Uterus (tissue), 2 donors: Measurements from ENCODE around the gene SDC1.

Experiments used
- POLR2A ChIP-seq, 2 donors: fragments of 450-650 bp; IDR thresholded peaks; one replicate each; pipeline ENCODE4 v1.6.1; 2016; ENCODE audit warnings: antibody characterized with exemption in 2 of 2, mild to moderate bottlenecking in 1 of 2, moderate library complexity in 1 of 2
- TF ChIP-seq, protein P1 (sequence below), 4 experiments: fragments of 200-600 bp in 2 of 4; fragments of 450-650 bp in 2 of 4; sonication (generic) in 2 of 4; IDR thresholded peaks; one replicate each; pipeline ENCODE4 v1.5.1; 2016 to 2019; ENCODE audit warnings: antibody characterized with exemption in 4 of 4, mild to moderate bottlenecking in 2 of 4, moderate library complexity in 1 of 4

DNA sequence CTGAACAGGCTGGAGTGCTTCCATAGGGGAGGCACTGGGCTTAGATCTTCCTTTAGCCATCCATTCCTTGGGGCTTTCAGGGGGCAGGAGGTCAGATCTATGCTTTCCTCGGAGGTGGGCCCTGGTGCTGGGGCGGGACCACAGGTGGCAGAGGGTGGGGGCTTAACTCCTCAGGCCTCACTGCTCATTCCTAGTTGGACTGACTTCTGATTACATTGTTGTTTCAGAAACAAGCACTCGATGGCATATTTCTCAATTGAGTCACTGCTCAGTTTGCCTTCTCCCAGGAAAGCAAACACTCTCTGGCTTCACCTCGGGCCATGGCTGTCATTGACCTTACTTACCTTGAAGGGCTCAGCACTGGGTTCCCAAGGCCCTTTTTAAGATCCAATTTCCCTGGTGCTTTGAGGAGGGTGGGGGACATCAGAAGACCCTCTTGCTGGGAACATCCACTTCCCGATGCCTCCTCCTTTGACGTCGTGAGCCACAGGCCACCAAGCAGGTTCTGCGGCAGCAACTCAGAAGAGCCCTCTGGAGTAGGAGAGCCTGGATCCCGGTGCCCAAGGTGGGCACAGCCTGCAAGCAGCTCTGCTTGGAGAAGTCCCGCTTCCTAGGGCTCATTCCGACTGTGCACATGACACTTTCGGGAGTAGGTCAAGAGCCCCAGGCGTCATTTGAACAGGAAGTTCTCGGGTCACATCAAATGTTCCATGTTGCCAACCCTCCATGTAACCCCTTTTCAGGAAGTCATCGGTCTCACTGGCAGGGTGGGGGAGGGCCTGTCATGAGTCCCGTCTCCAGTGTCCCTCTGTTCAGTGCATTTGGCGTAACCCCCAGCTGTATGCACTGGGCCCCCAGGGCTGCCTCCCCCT, 40.6 kb downstream of the SDC1 start:
- no peak for TF ChIP-seq POLR2A (IDR thresholded peaks at IDR 0.05)
- TF ChIP-seq, protein P1, sequence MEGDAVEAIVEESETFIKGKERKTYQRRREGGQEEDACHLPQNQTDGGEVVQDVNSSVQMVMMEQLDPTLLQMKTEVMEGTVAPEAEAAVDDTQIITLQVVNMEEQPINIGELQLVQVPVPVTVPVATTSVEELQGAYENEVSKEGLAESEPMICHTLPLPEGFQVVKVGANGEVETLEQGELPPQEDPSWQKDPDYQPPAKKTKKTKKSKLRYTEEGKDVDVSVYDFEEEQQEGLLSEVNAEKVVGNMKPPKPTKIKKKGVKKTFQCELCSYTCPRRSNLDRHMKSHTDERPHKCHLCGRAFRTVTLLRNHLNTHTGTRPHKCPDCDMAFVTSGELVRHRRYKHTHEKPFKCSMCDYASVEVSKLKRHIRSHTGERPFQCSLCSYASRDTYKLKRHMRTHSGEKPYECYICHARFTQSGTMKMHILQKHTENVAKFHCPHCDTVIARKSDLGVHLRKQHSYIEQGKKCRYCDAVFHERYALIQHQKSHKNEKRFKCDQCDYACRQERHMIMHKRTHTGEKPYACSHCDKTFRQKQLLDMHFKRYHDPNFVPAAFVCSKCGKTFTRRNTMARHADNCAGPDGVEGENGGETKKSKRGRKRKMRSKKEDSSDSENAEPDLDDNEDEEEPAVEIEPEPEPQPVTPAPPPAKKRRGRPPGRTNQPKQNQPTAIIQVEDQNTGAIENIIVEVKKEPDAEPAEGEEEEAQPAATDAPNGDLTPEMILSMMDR (IDR thresholded peaks at IDR 0.05) = no peak
